ENCODE measurements around the gene ZMAT5.

The ZMAT5 gene

GRCh38 chr22:29704528-29705285, 62.1 kb downstream of the ZMAT5 start:
- no peak for DNase-seq

GRCh38 chr22:29703569-29704195, 63.1 kb downstream of the ZMAT5 start:
- no peak for DNase-seq

- DNase-seq, result no peak
Measured at GRCh38 chr22:29702931-29703501, 63.8 kb downstream of the ZMAT5 start.

- DNase-seq, result no peak
Measured at GRCh38 chr22:29702000-29702930, 64.5 kb downstream of the ZMAT5 start.

- no peak for DNase-seq
Measured at GRCh38 chr22:29701155-29701999, 65.4 kb downstream of the ZMAT5 start.

GRCh38 chr22:29700900-29701154, 66.0 kb downstream of the ZMAT5 start:
- DNase-seq, result no peak

GRCh38 chr22:29700206-29700899, 66.5 kb downstream of the ZMAT5 start:
- DNase-seq, result no peak

GRCh38 chr22:29697853-29698598, 68.8 kb downstream of the ZMAT5 start:
- DNase-seq, result no peak

- no peak for DNase-seq
Measured at GRCh38 chr22:29695129-29695926, 71.5 kb downstream of the ZMAT5 start.

- DNase-seq, result no peak
Measured at GRCh38 chr22:29693671-29694070, 73.1 kb downstream of the ZMAT5 start.

- DNase-seq, result no peak
Measured at GRCh38 chr22:29693161-29693560, 73.6 kb downstream of the ZMAT5 start.

- no peak for DNase-seq
Measured at GRCh38 chr22:29692327-29692640, 74.5 kb downstream of the ZMAT5 start.

- DNase-seq, result no peak
Measured at GRCh38 chr22:29691636-29692326, 75.0 kb downstream of the ZMAT5 start.

GRCh38 chr22:29690476-29690875, 76.3 kb downstream of the ZMAT5 start:
- no peak for DNase-seq

- no peak for DNase-seq
Measured at GRCh38 chr22:29689880-29690213, 77.0 kb downstream of the ZMAT5 start.

GRCh38 chr22:29689206-29689879, 77.5 kb downstream of the ZMAT5 start:
- DNase-seq, result no peak

- DNase-seq, result no peak
Measured at GRCh38 chr22:29684244-29684643, 82.6 kb downstream of the ZMAT5 start.

GRCh38 chr22:29683536-29683935, 83.3 kb downstream of the ZMAT5 start:
- DNase-seq, result no peak
